Testis (tissue), 3 donors: ENCODE data around the gene ABCC12. TPM values are rescaled to one million over a fixed set of nuclear protein-coding genes. Genes with fewer than 3 reads are reported as not detected.

ENCODE experiments used
- DNase-seq: peaks from one replicate; pipeline ENCODE4 v3.0.0-alpha.2; 2019
- H3K27ac ChIP-seq, 2 donors: fragments of 200-600 bp; sonication (generic); one replicate each; pipeline ENCODE4 v1.5.1; 2019
- H3K27me3 ChIP-seq: fragments of 200-600 bp; sonication (generic); one replicate; pipeline ENCODE4 v1.5.1; 2019
- H3K36me3 ChIP-seq: fragments of 200-600 bp; sonication (generic); one replicate; pipeline ENCODE4 v1.5.1; 2017; ENCODE audit warnings: low read depth; ENCODE audit errors: missing control alignments
- H3K4me1 ChIP-seq: fragments of 200-600 bp; sonication (generic); one replicate; pipeline ENCODE4 v1.5.1; 2019
- H3K4me3 ChIP-seq, 2 donors: fragments of 200-600 bp; sonication (generic); one replicate each; pipeline ENCODE4 v1.5.1; 2017 to 2019
- H3K9me3 ChIP-seq: fragments of 200-600 bp; sonication (generic); one replicate; pipeline ENCODE4 v1.5.1; 2017
- POLR2A ChIP-seq: fragments of 450-650 bp; IDR thresholded peaks from one replicate; pipeline ENCODE4 v1.6.1; 2017; ENCODE audit warnings: antibody characterized with exemption, mild to moderate bottlenecking, moderate library complexity
- WGBS, 2 donors: methylation state at CpG; one replicate each; pipeline ENCODE4 v1.1.5; 2018; 5-methylcytosine and 5-hydroxymethylcytosine counted together
- intact Hi-C: fragments of 100-400 bp; cut with DNase I; formaldehyde crosslinking; loops from one replicate; pipeline ENCODE4 v1.15.1; 2023; ENCODE audit warnings: low total_unique reads
- polyA plus RNA-seq: library from polyadenylated mRNA; stranded (reverse); fragments of 350-450 nt; fragmentation: Illumina TruSeq; extraction: RNeasy Lipid Tissue Mini Kit (QIAGEN cat#74804); gene quantifications from one replicate; pipeline ENCODE4 v1.2.3, GENCODE V29; 2014; ENCODE audit warnings: low read depth, low replicate concordance; ENCODE audit not compliant: insufficient read depth
- total RNA-seq, 2 donors: library from RNA; depleted of rRNA; stranded (reverse); fragments of >200 nt; gene quantifications; one replicate each; pipeline ENCODE4 v1.2.3, GENCODE V29; 2016
- TF ChIP-seq, protein P1 (sequence below), 3 experiments: fragments of 450-650 bp in 2 of 3; fragments of 200-600 bp in 1 of 3; sonication (generic) in 1 of 3; IDR thresholded peaks; one replicate each; pipeline ENCODE4 v1.5.1; 2016 to 2019; ENCODE audit warnings: antibody characterized with exemption in 3 of 3, mild to moderate bottlenecking in 2 of 3, moderate library complexity in 1 of 3

ABCC12 gene
- total and polyA plus RNA-seq, 3 donors from 2014 or later: 14.2 to 24.6 (median 18.3) TPM

DNA sequence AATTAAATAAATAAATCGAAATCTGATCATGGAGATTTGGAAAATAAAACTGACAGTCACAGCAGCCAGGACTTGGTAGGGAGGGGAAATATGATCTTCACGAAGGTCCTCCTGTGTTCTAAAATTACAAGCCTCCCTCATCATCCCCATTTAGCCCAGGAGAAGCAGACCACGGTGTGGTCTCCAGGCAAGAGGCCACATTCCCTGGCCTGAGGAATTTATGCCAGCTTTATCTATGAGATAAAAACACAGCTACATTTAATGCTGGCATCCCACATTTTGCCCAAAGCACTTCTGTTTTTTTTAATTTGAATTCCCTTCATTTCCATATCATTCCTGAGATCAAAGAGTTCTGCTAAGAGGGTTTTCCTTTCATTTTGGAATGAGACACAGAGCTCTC lies 43.2 kb downstream of the ABCC12 start:
- TF ChIP-seq, protein P1, sequence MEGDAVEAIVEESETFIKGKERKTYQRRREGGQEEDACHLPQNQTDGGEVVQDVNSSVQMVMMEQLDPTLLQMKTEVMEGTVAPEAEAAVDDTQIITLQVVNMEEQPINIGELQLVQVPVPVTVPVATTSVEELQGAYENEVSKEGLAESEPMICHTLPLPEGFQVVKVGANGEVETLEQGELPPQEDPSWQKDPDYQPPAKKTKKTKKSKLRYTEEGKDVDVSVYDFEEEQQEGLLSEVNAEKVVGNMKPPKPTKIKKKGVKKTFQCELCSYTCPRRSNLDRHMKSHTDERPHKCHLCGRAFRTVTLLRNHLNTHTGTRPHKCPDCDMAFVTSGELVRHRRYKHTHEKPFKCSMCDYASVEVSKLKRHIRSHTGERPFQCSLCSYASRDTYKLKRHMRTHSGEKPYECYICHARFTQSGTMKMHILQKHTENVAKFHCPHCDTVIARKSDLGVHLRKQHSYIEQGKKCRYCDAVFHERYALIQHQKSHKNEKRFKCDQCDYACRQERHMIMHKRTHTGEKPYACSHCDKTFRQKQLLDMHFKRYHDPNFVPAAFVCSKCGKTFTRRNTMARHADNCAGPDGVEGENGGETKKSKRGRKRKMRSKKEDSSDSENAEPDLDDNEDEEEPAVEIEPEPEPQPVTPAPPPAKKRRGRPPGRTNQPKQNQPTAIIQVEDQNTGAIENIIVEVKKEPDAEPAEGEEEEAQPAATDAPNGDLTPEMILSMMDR (IDR thresholded peaks at IDR 0.05): no peak
- TF ChIP-seq POLR2A: no peak
- H3K27ac ChIP-seq: no peak overlapping the region
- no peaks in the 10 kb centered on the region for H3K36me3 ChIP-seq
- H3K9me3 ChIP-seq: no peaks in the 10 kb centered on the region
- peaks cover 3% of the 10 kb centered on the region for H3K4me1 ChIP-seq
- intact Hi-C loops: no loop called here
- no peak for DNase-seq
- 61 to 65% methylated on average over 3 of the region's 3 CpGs for WGBS, 2 donors
- no peak overlapping the region for H3K4me3 ChIP-seq
- H3K27me3 ChIP-seq: no peaks in the 10 kb centered on the region

DNA sequence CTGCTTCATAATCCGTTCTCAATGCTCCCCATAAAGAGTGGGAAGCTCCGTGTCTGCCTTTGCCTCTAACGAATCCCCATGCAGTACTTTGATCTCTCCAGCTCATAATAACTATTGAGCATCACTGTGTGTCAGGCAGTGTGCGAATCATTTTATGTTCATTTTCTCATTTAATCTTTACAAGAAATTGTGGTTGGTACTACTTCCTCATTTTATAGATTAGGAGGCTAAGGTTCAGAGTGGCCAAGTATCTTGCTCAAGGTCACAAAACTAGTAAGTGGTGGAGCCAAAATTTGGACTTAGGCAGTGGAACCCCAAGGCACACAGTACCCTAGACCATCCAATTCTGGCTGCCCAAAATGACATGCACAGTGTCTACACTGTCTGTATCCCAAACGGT lies 44.8 kb downstream of the ABCC12 start:
- Histone ChIP-seq H3K4me3 (no peak overlapping the region), H3K27me3 (no peaks in the 10 kb centered on the region), H3K4me1 (peaks cover 3% of the 10 kb centered on the region), H3K9me3 (no peaks in the 10 kb centered on the region), H3K36me3 (no peaks in the 10 kb centered on the region), H3K27ac (no peak overlapping the region)
- no peak for DNase-seq
- TF ChIP-seq POLR2A: no peak
- TF ChIP-seq, protein P1 (IDR thresholded peaks at IDR 0.05): no peak
- 70 to 79% methylated on average over 5 of the region's 5 CpGs for WGBS, 2 donors
- intact Hi-C loops: no loop called here

DNA sequence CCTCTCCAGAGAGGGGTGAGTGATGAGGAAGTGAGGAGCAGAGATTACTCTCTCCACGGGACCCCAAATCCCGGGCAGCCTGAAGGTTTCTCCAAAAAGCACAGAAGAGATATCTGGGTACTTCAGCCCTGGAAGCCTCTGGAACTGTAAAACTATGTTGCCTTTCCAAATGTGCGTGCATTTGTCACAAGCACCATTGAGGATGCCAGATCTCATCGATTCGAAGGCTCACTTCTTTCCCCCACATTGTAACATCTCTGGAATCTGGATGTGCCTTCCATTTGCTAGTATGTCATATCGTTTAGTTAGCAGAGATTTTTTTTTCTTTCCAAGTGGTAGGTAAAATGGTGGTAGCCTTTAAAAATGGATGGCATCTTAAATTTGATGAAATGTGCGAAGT lies 45.8 kb downstream of the ABCC12 start:
- 70 to 78% methylated on average over 7 of the region's 7 CpGs for WGBS, 2 donors
- Histone ChIP-seq H3K9me3 (no peaks in the 10 kb centered on the region), H3K27ac (no peak overlapping the region), H3K4me1 (peaks cover 3% of the 10 kb centered on the region), H3K36me3 (no peaks in the 10 kb centered on the region), H3K27me3 (no peaks in the 10 kb centered on the region), H3K4me3 (no peak overlapping the region)
- DNase-seq: no peak
- no peak for TF ChIP-seq POLR2A
- TF ChIP-seq, protein P1 (IDR thresholded peaks at IDR 0.05): no peak
- intact Hi-C loops: no loop called here

DNA sequence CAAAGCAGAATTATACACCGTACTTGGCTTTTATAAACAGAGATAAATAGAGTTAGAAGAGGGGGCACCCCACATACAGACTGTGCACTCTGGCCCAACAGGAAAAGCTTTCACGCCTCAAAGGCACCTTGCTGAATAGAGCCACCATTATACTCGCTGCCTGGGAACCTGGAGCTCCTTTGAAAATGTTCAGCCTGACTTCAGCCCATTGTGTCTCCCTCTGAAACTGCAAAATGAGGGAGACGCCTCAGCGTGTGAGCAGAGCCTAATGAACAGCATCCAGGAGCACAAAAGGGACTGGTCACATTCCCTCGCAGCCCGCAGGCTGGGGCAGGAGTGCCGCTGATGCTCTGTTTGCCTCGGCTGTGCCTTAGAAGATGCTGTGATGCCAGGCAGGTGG lies 46.3 kb downstream of the ABCC12 start:
- intact Hi-C loops: no loop called here
- WGBS, 2 donors: 82 to 88% methylated on average over 8 to 9 of the region's 9 CpGs
- H3K4me3 ChIP-seq: no peak overlapping the region

DNA sequence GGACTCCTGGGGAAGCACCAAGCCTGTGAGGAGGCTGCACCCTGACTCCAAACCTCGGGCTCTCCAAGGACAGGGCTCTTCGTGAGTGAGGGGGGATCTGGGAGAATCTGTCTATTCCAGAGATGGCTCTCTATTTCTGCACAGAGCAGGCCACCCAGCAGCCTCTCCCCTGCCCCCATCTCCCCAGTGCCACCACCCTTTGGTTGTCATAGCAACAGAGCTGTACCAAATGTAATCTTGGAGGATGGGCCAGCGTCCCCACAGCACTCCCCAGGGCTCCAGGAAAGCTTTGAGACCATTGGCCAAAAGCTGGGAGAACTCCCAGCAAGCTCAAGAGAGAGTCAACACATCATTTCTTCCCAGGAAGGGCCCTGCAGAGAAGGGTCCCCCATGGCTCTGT lies 49.3 kb downstream of the ABCC12 start:
- Histone ChIP-seq H3K4me3 (no peak overlapping the region), H3K27me3 (no peaks in the 10 kb centered on the region), H3K36me3 (no peaks in the 10 kb centered on the region), H3K9me3 (no peaks in the 10 kb centered on the region), H3K27ac (no peak overlapping the region), H3K4me1 (peaks cover 5% of the 10 kb centered on the region)
- no peak for TF ChIP-seq POLR2A
- TF ChIP-seq, protein P1 (IDR thresholded peaks at IDR 0.05): no peak
- intact Hi-C loops: no loop called here
- WGBS, 2 donors: 81 to 97% methylated on average over 3 of the region's 3 CpGs
- DNase-seq: no peak

More for the DNA sequence above, 46.3 kb downstream of the ABCC12 start:
- peaks cover 3% of the 10 kb centered on the region for H3K4me1 ChIP-seq
- H3K27ac ChIP-seq: no peak overlapping the region
- TF ChIP-seq POLR2A: no peak
- TF ChIP-seq, protein P1 (IDR thresholded peaks at IDR 0.05): no peak
- H3K9me3 ChIP-seq: no peaks in the 10 kb centered on the region
- H3K36me3 ChIP-seq: no peaks in the 10 kb centered on the region
- H3K27me3 ChIP-seq: no peaks in the 10 kb centered on the region
- no peak for DNase-seq
